HCT116 (cell line): ENCODE results near the gene SKA3. TPM values are rescaled to one million over a fixed set of nuclear protein-coding genes. Genes with fewer than 3 reads are reported as not detected.

Source experiments
- ATAC-seq: fragments of 200-7000 bp; cut with Tn5 transposase; 2 replicates; pipeline ENCODE4 v1.9.1; 2020; ENCODE audit warnings: mild to moderate bottlenecking, moderate library complexity
- BruUV-seq: library from RNA; stranded (reverse); fragments of 400-500 nt; replicated peaks from 2 replicates; lab custom pipeline; 2021; lab: Mats Ljungman, UMichigan
- CTCF ChIA-PET: fragments of 300-600 bp; sonication (Branson Sonifier 250); formaldehyde crosslinking; loops from one replicate; lab custom pipeline; 2021; ENCODE audit warnings: antibody characterized with exemption; lab: Charles Lee
- POLR2A ChIA-PET: fragments of 300-600, 350-600 bp; sonication (Branson Sonifier 250); formaldehyde crosslinking; loops from one replicate; lab custom pipeline; 2021; ENCODE audit warnings: antibody characterized with exemption; lab: Charles Lee
- RAD21 ChIA-PET, 2 experiments: fragments of 300-600 bp; sonication (Branson Sonifier 250); formaldehyde crosslinking; loops; one replicate each; lab custom pipeline; 2023; ENCODE audit warnings: low total read pairs in 2 of 2; ENCODE audit not compliant: uncharacterized antibody in 2 of 2, unreplicated experiment in 2 of 2, low non-redundant PET in 1 of 2; lab: Charles Lee
- DNase-seq: peaks from one replicate; pipeline ENCODE4 v3.0.0-alpha.2; 2010; ENCODE audit warnings: low read depth, low spot score
- H2AFZ ChIP-seq: fragments of 200-600 bp; shearing (Covaris generic), sonication (generic); 2 replicates; pipeline ENCODE4 v1.6.1; 2017; ENCODE audit warnings: low read depth, mixed run types, mixed read lengths, antibody characterized with exemption, low read length; ENCODE audit not compliant: poor library complexity, severe bottlenecking
- H3K27ac ChIP-seq: 2 replicates; pipeline ENCODE4 v1.5.1; 2012; ENCODE audit warnings: low read depth, low read length
- H3K27me3 ChIP-seq: fragments of 200-600 bp; sonication (generic); 2 replicates; pipeline ENCODE4 v1.6.1; 2016; ENCODE audit warnings: mixed run types, low read length, mixed read lengths; ENCODE audit not compliant: insufficient read depth
- H3K36me3 ChIP-seq, 2 experiments: fragments of 200-500 bp in 1 of 2; fragments of 200-600 bp in 1 of 2; sonication (Bioruptor generic) in 1 of 2; sonication (generic) in 1 of 2; 2 replicates each; pipeline versions ENCODE4 v1.5.1 to v1.6.1; 2014 to 2016; ENCODE audit warnings: low read length in 2 of 2, inconsistent platforms in 1 of 2, mixed read lengths in 1 of 2, mixed run types in 1 of 2; ENCODE audit not compliant: insufficient read depth in 2 of 2, control insufficient read depth in 1 of 2
- H3K4me1 ChIP-seq, 2 experiments: fragments of 200-600 bp in 1 of 2; sonication (generic) in 1 of 2; 2 replicates each; pipeline versions ENCODE4 v1.5.1 to v1.6.1; 2012 to 2017; ENCODE audit warnings: low read length in 2 of 2, inconsistent platforms in 1 of 2, mild to moderate bottlenecking in 1 of 2, mixed read lengths in 1 of 2, mixed run types in 1 of 2, moderate library complexity in 1 of 2; ENCODE audit not compliant: insufficient read depth in 2 of 2, control insufficient read depth in 1 of 2
- H3K4me2 ChIP-seq: fragments of 200-600 bp; sonication (generic); 2 replicates; pipeline ENCODE4 v1.6.1; 2017; ENCODE audit warnings: mixed run types, low read length, mixed read lengths
- H3K4me3 ChIP-seq, 2 experiments: fragments of 200-600 bp in 1 of 2; sonication (generic) in 1 of 2; replicated peaks in 1 of 2; 2 replicates each; pipeline ENCODE4 v1.5.1; 2011 to 2016; ENCODE audit warnings: low read length in 2 of 2, control low read depth in 1 of 2, low read depth in 1 of 2, mild to moderate bottlenecking in 1 of 2, mixed read lengths in 1 of 2, mixed run types in 1 of 2
- H3K79me2 ChIP-seq: fragments of 200-600 bp; sonication (generic); 2 replicates; pipeline ENCODE4 v1.6.1; 2017; ENCODE audit warnings: mild to moderate bottlenecking, mixed run types, low read length, moderate library complexity, mixed read lengths; ENCODE audit not compliant: insufficient read depth
- H3K9ac ChIP-seq: fragments of 200-600 bp; sonication (generic); 2 replicates; pipeline ENCODE4 v1.6.1; 2016; ENCODE audit warnings: low read length, mixed read lengths
- H3K9me2 ChIP-seq: fragments of 200-600 bp; sonication (generic), shearing (Covaris generic); 2 replicates; pipeline ENCODE4 v1.6.1; 2017; ENCODE audit warnings: mixed run types, mild to moderate bottlenecking, moderate library complexity; ENCODE audit not compliant: insufficient read depth
- H3K9me3 ChIP-seq, 2 experiments: fragments of 200-500 bp in 1 of 2; fragments of 200-600 bp in 1 of 2; sonication (Bioruptor generic) in 1 of 2; sonication (generic) in 1 of 2; 2 replicates each; pipeline ENCODE4 v1.6.1; 2014 to 2017; ENCODE audit warnings: low read length in 2 of 2, mixed read lengths in 2 of 2, inconsistent platforms in 1 of 2, low read depth in 1 of 2, mild to moderate bottlenecking in 1 of 2, mixed run types in 1 of 2, moderate library complexity in 1 of 2; ENCODE audit not compliant: control insufficient read depth in 1 of 2, insufficient read depth in 1 of 2
- H4K20me1 ChIP-seq: fragments of 200-600 bp; sonication (generic), shearing (Covaris generic); 2 replicates; pipeline ENCODE4 v1.6.1; 2017; ENCODE audit warnings: mixed run types, mild to moderate bottlenecking, moderate library complexity; ENCODE audit not compliant: insufficient read depth
- CBX3 ChIP-seq: IDR thresholded peaks from 2 replicates; pipeline ENCODE4 v1.6.1; 2012; ENCODE audit warnings: low read depth
- ELF1 ChIP-seq: IDR thresholded peaks from 2 replicates; pipeline ENCODE4 v1.6.1; 2012; ENCODE audit warnings: low read depth, borderline replicate concordance
- EZH2phosphoT487 ChIP-seq: fragments of 200-600 bp; IDR thresholded peaks from 2 replicates; pipeline ENCODE4 v1.6.1; 2018; ENCODE audit warnings: antibody characterized with exemption, borderline replicate concordance
- JUND ChIP-seq: IDR thresholded peaks from 2 replicates; pipeline ENCODE4 v1.6.1; 2012
- SRF ChIP-seq: IDR thresholded peaks from 2 replicates; pipeline ENCODE4 v1.6.1; 2012; ENCODE audit warnings: low read depth
- TCF7L2 ChIP-seq: IDR thresholded peaks from 2 replicates; pipeline ENCODE4 v1.7.0; 2011; ENCODE audit warnings: borderline replicate concordance, inconsistent platforms; ENCODE audit not compliant: insufficient read depth, insufficient read length; ENCODE audit errors: extremely low read depth
- ZFX ChIP-seq: fragments of 450-650 bp; IDR thresholded peaks from 2 replicates; pipeline ENCODE4 v1.6.1; 2017
- intact Hi-C: fragments of 100-400 bp; cut with micrococcal nuclease; formaldehyde crosslinking; loops from 2 replicates; pipeline ENCODE4 v1.10.0; 2022
- total RNA-seq: library from RNA; stranded (reverse); gene quantifications from one replicate; pipeline ENCODE4 v1.2.1, GENCODE V29; 2021; ENCODE audit not compliant: unreplicated experiment
- TF ChIP-seq, protein P1 (sequence below): IDR thresholded peaks from 2 replicates; pipeline ENCODE4 v1.6.1; 2011; ENCODE audit warnings: mild to moderate bottlenecking, low read length, moderate library complexity; ENCODE audit not compliant: insufficient replicate concordance; ENCODE audit errors: extremely low read depth
- TF ChIP-seq, protein P2 (sequence below), 3 experiments: fragments of 200-600 bp in 1 of 3; sonication (generic) in 1 of 3; IDR thresholded peaks in 2 of 3; conservative IDR thresholded peaks in 1 of 3; 2 replicates each; pipeline ENCODE4 v1.5.1; 2012 to 2017; ENCODE audit warnings: low read depth in 2 of 3, low read length in 2 of 3, antibody characterized with exemption in 1 of 3, borderline replicate concordance in 1 of 3, control low read depth in 1 of 3, mild to moderate bottlenecking in 1 of 3, mixed read lengths in 1 of 3, mixed run types in 1 of 3, moderate library complexity in 1 of 3; ENCODE audit not compliant: insufficient read depth in 1 of 3
- TF ChIP-seq, protein P3 (sequence below): IDR thresholded peaks from 2 replicates; pipeline ENCODE4 v1.6.1; 2012; ENCODE audit warnings: low read depth

SKA3 gene
- total RNA-seq, 1 experiment from 2014 or later, result 43.3 TPM

- no peak for TF ChIP-seq ELF1
- TF ChIP-seq EZH2phosphoT487, result no peak
- TF ChIP-seq, protein P1, sequence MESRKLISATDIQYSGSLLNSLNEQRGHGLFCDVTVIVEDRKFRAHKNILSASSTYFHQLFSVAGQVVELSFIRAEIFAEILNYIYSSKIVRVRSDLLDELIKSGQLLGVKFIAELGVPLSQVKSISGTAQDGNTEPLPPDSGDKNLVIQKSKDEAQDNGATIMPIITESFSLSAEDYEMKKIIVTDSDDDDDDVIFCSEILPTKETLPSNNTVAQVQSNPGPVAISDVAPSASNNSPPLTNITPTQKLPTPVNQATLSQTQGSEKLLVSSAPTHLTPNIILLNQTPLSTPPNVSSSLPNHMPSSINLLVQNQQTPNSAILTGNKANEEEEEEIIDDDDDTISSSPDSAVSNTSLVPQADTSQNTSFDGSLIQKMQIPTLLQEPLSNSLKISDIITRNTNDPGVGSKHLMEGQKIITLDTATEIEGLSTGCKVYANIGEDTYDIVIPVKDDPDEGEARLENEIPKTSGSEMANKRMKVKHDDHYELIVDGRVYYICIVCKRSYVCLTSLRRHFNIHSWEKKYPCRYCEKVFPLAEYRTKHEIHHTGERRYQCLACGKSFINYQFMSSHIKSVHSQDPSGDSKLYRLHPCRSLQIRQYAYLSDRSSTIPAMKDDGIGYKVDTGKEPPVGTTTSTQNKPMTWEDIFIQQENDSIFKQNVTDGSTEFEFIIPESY, result no peak
- TF ChIP-seq, all 23 proteins: peak for 0
- intact Hi-C loops, result no loop called here
- CTCF ChIA-PET, result no interaction called here
- Histone ChIP-seq H3K9me3 (no peaks in the 10 kb centered on the region), H3K4me3 (no peak overlapping the region), H3K27ac (no peak overlapping the region), H3K4me1 (no peaks in the 10 kb centered on the region), H3K36me3 (peaks cover 17 to 23% of the 10 kb centered on the region in 2 experiments; a peak in 3 of 4 replicates), H3K9me2 (no peaks in the 10 kb centered on the region), H3K9ac (no peak overlapping the region), H3K27me3 (no peaks in the 10 kb centered on the region), H3K4me2 (no peak overlapping the region), H2AFZ (no peak overlapping the region), H3K79me2 (peaks cover 31% of the 10 kb centered on the region), H4K20me1 (peaks cover 12% of the 10 kb centered on the region; the same call in 1 of the 2 replicates)
- no peak for DNase-seq
- BruUV-seq, result no TSS peak
- POLR2A ChIA-PET, result interaction anchor here (2.1 kb wide), 1 partner anchor 28 kb away, joined by 7 read pairs; the partner anchor contains the start of genes MRPL57 and SKA3
- RAD21 ChIA-PET, result no interaction called here
- no peak for ATAC-seq
Measured at GRCh38 chr13:21148557-21149258, 27.6 kb downstream of the SKA3 start.

GRCh38 chr13:21147827-21148226 is 28.5 kb downstream of the SKA3 start:
- Histone ChIP-seq H3K4me2 (no peak overlapping the region), H4K20me1 (peaks cover 14% of the 10 kb centered on the region; the same call in 1 of the 2 replicates), H3K9me3 (no peaks in the 10 kb centered on the region), H3K4me1 (peaks cover 0 to under 1% of the 10 kb centered on the region in 2 experiments; a peak in 1 of 4 replicates), H3K36me3 (peaks cover 23 to 26% of the 10 kb centered on the region in 2 experiments; a peak in 3 of 4 replicates), H2AFZ (no peak overlapping the region), H3K9ac (no peak overlapping the region), H3K27ac (no peak overlapping the region), H3K79me2 (peaks cover 40% of the 10 kb centered on the region), H3K27me3 (no peaks in the 10 kb centered on the region), H3K4me3 (no peak overlapping the region), H3K9me2 (no peaks in the 10 kb centered on the region)
- no peak for ATAC-seq
- CTCF ChIA-PET, result no interaction called here
- no peak for DNase-seq
- no peak for TF ChIP-seq JUND
- TF ChIP-seq, protein P2, sequence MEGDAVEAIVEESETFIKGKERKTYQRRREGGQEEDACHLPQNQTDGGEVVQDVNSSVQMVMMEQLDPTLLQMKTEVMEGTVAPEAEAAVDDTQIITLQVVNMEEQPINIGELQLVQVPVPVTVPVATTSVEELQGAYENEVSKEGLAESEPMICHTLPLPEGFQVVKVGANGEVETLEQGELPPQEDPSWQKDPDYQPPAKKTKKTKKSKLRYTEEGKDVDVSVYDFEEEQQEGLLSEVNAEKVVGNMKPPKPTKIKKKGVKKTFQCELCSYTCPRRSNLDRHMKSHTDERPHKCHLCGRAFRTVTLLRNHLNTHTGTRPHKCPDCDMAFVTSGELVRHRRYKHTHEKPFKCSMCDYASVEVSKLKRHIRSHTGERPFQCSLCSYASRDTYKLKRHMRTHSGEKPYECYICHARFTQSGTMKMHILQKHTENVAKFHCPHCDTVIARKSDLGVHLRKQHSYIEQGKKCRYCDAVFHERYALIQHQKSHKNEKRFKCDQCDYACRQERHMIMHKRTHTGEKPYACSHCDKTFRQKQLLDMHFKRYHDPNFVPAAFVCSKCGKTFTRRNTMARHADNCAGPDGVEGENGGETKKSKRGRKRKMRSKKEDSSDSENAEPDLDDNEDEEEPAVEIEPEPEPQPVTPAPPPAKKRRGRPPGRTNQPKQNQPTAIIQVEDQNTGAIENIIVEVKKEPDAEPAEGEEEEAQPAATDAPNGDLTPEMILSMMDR (IDR thresholded peaks at IDR 0.05 in 2 of 3, conservative IDR thresholded peaks at IDR 0.05 in 1 of 3; ENCODE audit: borderline replicate concordance in 1 of 3, insufficient read depth in 1 of 3, low read depth in 2 of 3, low read length in 2 of 3), result no peak
- TF ChIP-seq, protein P3, sequence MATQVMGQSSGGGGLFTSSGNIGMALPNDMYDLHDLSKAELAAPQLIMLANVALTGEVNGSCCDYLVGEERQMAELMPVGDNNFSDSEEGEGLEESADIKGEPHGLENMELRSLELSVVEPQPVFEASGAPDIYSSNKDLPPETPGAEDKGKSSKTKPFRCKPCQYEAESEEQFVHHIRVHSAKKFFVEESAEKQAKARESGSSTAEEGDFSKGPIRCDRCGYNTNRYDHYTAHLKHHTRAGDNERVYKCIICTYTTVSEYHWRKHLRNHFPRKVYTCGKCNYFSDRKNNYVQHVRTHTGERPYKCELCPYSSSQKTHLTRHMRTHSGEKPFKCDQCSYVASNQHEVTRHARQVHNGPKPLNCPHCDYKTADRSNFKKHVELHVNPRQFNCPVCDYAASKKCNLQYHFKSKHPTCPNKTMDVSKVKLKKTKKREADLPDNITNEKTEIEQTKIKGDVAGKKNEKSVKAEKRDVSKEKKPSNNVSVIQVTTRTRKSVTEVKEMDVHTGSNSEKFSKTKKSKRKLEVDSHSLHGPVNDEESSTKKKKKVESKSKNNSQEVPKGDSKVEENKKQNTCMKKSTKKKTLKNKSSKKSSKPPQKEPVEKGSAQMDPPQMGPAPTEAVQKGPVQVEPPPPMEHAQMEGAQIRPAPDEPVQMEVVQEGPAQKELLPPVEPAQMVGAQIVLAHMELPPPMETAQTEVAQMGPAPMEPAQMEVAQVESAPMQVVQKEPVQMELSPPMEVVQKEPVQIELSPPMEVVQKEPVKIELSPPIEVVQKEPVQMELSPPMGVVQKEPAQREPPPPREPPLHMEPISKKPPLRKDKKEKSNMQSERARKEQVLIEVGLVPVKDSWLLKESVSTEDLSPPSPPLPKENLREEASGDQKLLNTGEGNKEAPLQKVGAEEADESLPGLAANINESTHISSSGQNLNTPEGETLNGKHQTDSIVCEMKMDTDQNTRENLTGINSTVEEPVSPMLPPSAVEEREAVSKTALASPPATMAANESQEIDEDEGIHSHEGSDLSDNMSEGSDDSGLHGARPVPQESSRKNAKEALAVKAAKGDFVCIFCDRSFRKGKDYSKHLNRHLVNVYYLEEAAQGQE, result no peak
- TF ChIP-seq TCF7L2, result no peak
- TF ChIP-seq SRF, result no peak
- no peak for TF ChIP-seq CBX3
- no peak for TF ChIP-seq ZFX
- intact Hi-C loops, result no loop called here
- POLR2A ChIA-PET, result no interaction called here
- BruUV-seq, result no TSS peak
- RAD21 ChIA-PET, result no interaction called here
